H1 (cell line): Measurements from ENCODE around the gene TRIM28. TPM values are rescaled to one million over a fixed set of nuclear protein-coding genes. Genes with fewer than 3 reads are reported as not detected.

ENCODE experiments used
- ATF2 ChIP-seq: IDR thresholded peaks from 2 replicates; pipeline ENCODE4 v1.6.1; 2012; ENCODE audit warnings: low read length, inconsistent platforms
- CHD7 ChIP-seq: fragments of 300-600 bp; sonication (generic); IDR thresholded peaks from 2 replicates; pipeline ENCODE4 v1.7.1; 2012; ENCODE audit warnings: low read length, moderate library complexity, mild to moderate bottlenecking, inconsistent platforms; ENCODE audit not compliant: insufficient replicate concordance
- JUN ChIP-seq: IDR thresholded peaks from 2 replicates; pipeline ENCODE4 v1.6.1; 2011; ENCODE audit warnings: low read depth, mild to moderate bottlenecking, improper control_type of control experiment, low read length
- JUND ChIP-seq: IDR thresholded peaks from 2 replicates; pipeline ENCODE4 v1.6.1; 2011; ENCODE audit warnings: mild to moderate bottlenecking, improper control_type of control experiment, low read length
- SP2 ChIP-seq: IDR thresholded peaks from 2 replicates; pipeline ENCODE4 v1.6.1; 2012; ENCODE audit warnings: mild to moderate bottlenecking, low read length, inconsistent platforms
- SRF ChIP-seq: IDR thresholded peaks from 2 replicates; pipeline ENCODE4 v1.6.1; 2011; ENCODE audit warnings: mild to moderate bottlenecking, low read depth, low read length, moderate library complexity
- polyA plus RNA-seq, 7 experiments: library from polyadenylated mRNA; depleted of rRNA in 3 of 7; stranded (reverse) in 5 of 7; unstranded in 2 of 7; fragments of >200 nt in 5 of 7; fragments of 200-250 nt in 2 of 7; gene quantifications; 1 replicate in 5 of 7; 2 replicates in 1 of 7; 4 replicates in 1 of 7; pipeline versions ENCODE4 v1.2.1 to v1.2.3, GENCODE V29; 2011 to 2013; ENCODE audit warnings: missing spikeins in 2 of 7, mixed read lengths in 2 of 7
- total RNA-seq: library from RNA; stranded (reverse); fragmentation: NEBNext Ultra II Directional; extraction: Animal tissue kit (Norgen Biotek cat#: 25700); gene quantifications from 2 replicates; pipeline ENCODE4 v1.2.1, GENCODE V29; 2021

Gene TRIM28
- total and polyA plus RNA-seq, 2 of the 8 experiments (the other 6 are each of a cell fraction or from before 2014, with no cell fraction given) = 1,433 to 1,442 TPM

GRCh38 chr19:58563823-58564222 is 20.0 kb downstream of the TRIM28 start (continued):
- TF ChIP-seq CHD7 = no peak
- no peak for TF ChIP-seq SRF
- TF ChIP-seq ATF2 = no peak
- TF ChIP-seq SP2 = no peak
- no peak for TF ChIP-seq JUND
- no peak for TF ChIP-seq JUN
